H1 (cell line): ENCODE measurements around the gene ZPR1. TPM values are rescaled to one million over a fixed set of nuclear protein-coding genes. Genes with fewer than 3 reads are reported as not detected.
A peak's percentile ranks its signal among the peaks of the same experiment; 100 is the strongest.

Source experiments
- CTCF ChIA-PET: fragments of 300-600 bp; sonication (Branson Sonifier 250); formaldehyde crosslinking; loops from one replicate; lab custom pipeline; 2021; ENCODE audit not compliant: partially characterized antibody; lab: Charles Lee
- POLR2A ChIA-PET: fragments of 300-600 bp; sonication (Branson Sonifier 250); formaldehyde crosslinking; loops from one replicate; lab custom pipeline; 2021; ENCODE audit warnings: inconsistent platforms; ENCODE audit not compliant: partially characterized antibody; lab: Charles Lee
- DNase-seq, 2 experiments: peaks; one replicate each; pipeline versions ENCODE4 v3.0.0 to v3.0.0-alpha.2; 2010 to 2022; ENCODE audit warnings: low spot score in 2 of 2, low read depth in 1 of 2, mixed read lengths in 1 of 2
- FAIRE-seq: peaks from 2 replicates; lab custom pipeline; 2011; peaks lifted over from hg19 to GRCh38; lab: Jason Lieb, UNC
- H2AFZ ChIP-seq: 2 replicates; pipeline ENCODE4 v1.8.1; 2012; ENCODE audit warnings: low read length, inconsistent platforms
- H2AK5ac ChIP-seq: 2 replicates; pipeline ENCODE4 v1.6.1; 2013; ENCODE audit warnings: low read depth, low read length
- H2BK120ac ChIP-seq: replicated peaks from 2 replicates; pipeline ENCODE3; 2013; ENCODE audit warnings: low read depth, low read length, inconsistent platforms
- H2BK12ac ChIP-seq: 2 replicates; pipeline ENCODE4 v1.6.1; 2013; ENCODE audit warnings: low read depth, low read length
- H2BK15ac ChIP-seq: 2 replicates; pipeline ENCODE4 v1.6.1; 2013; ENCODE audit warnings: low read length
- H2BK20ac ChIP-seq: 2 replicates; pipeline ENCODE4 v1.6.1; 2013; ENCODE audit warnings: low read length
- H2BK5ac ChIP-seq: 2 replicates; pipeline ENCODE4 v1.6.1; 2013; ENCODE audit warnings: low read depth, low read length
- H3K14ac ChIP-seq: 2 replicates; pipeline ENCODE4 v1.6.1; 2013; ENCODE audit warnings: inconsistent platforms; ENCODE audit not compliant: insufficient read length
- H3K18ac ChIP-seq: 2 replicates; pipeline ENCODE4 v1.6.1; 2013; ENCODE audit warnings: low read length; ENCODE audit errors: extremely low read depth
- H3K23ac ChIP-seq: 2 replicates; pipeline ENCODE4 v1.6.1; 2013; ENCODE audit warnings: inconsistent platforms; ENCODE audit not compliant: insufficient read length
- H3K23me2 ChIP-seq: 2 replicates; pipeline ENCODE4 v1.6.1; 2013; ENCODE audit warnings: low read depth, low read length
- H3K27ac ChIP-seq: 2 replicates; pipeline ENCODE4 v1.6.1; 2011; ENCODE audit warnings: low read depth, low read length, inconsistent platforms
- H3K27me3 ChIP-seq, 4 experiments: replicated peaks in 1 of 4; 1 replicate in 1 of 4; 2 replicates in 3 of 4; pipeline versions ENCODE4 v1.6.1 to v1.8.1; 2011 to 2013; ENCODE audit warnings: low read length in 3 of 4, mild to moderate bottlenecking in 3 of 4, inconsistent platforms in 2 of 4, mixed read lengths in 2 of 4, moderate library complexity in 1 of 4; ENCODE audit not compliant: control insufficient read depth in 3 of 4, insufficient read depth in 3 of 4; ENCODE audit errors: extremely low read depth in 1 of 4
- H3K36me3 ChIP-seq, 4 experiments: 2 replicates each; pipeline versions ENCODE4 v1.6.1 to v1.8.1; 2011 to 2013; ENCODE audit warnings: mild to moderate bottlenecking in 4 of 4, low read length in 3 of 4, moderate library complexity in 2 of 4, control low read depth in 1 of 4, inconsistent platforms in 1 of 4; ENCODE audit not compliant: insufficient read depth in 4 of 4, control insufficient read depth in 2 of 4
- H3K4ac ChIP-seq: replicated peaks from 2 replicates; pipeline ENCODE3; 2013; ENCODE audit warnings: low read length, low read depth, mixed read lengths, inconsistent platforms; ENCODE audit not compliant: insufficient read length
- H3K4me1 ChIP-seq, 4 experiments: replicated peaks in 1 of 4; 1 replicate in 1 of 4; 2 replicates in 3 of 4; pipeline versions ENCODE4 v1.6.1 to v1.8.1; 2011 to 2013; ENCODE audit warnings: low read length in 3 of 4, inconsistent platforms in 2 of 4, mixed read lengths in 1 of 4; ENCODE audit not compliant: insufficient read depth in 4 of 4, control insufficient read depth in 3 of 4
- H3K4me2 ChIP-seq, 2 experiments: 2 replicates each; pipeline versions ENCODE4 v1.6.1 to v1.8.1; 2011 to 2013; ENCODE audit warnings: low read depth in 2 of 2, low read length in 2 of 2, control low read depth in 1 of 2, inconsistent platforms in 1 of 2, mild to moderate bottlenecking in 1 of 2; ENCODE audit not compliant: insufficient read depth in 1 of 2
- H3K4me3 ChIP-seq, 4 experiments: fragments of 200-600, 300-600 bp in 1 of 4; sonication (generic), shearing (Covaris generic), sonication (Bioruptor Twin) in 1 of 4; 2 replicates each; pipeline versions ENCODE4 v1.5.1 to v1.8.1; 2011 to 2016; ENCODE audit warnings: low read length in 4 of 4, low read depth in 3 of 4, control low read depth in 2 of 4, inconsistent platforms in 2 of 4, mild to moderate bottlenecking in 2 of 4, mixed read lengths in 1 of 4, moderate library complexity in 1 of 4; ENCODE audit not compliant: insufficient read depth in 2 of 4; ENCODE audit errors: extremely low read depth in 1 of 4
- H3K56ac ChIP-seq: replicated peaks from 2 replicates; pipeline ENCODE3; 2013; ENCODE audit warnings: low read depth, mild to moderate bottlenecking, mixed read lengths, low read length, inconsistent platforms; ENCODE audit not compliant: insufficient read length
- H3K79me1 ChIP-seq: 2 replicates; pipeline ENCODE4 v1.6.1; 2013; ENCODE audit warnings: low read depth, low read length, control low read depth
- H3K79me2 ChIP-seq, 2 experiments: 2 replicates each; pipeline versions ENCODE4 v1.6.1 to v1.8.1; 2012 to 2013; ENCODE audit warnings: low read length in 2 of 2, mild to moderate bottlenecking in 2 of 2, inconsistent platforms in 1 of 2; ENCODE audit not compliant: insufficient read depth in 2 of 2, control insufficient read depth in 1 of 2
- H3K9ac ChIP-seq, 4 experiments: replicated peaks in 1 of 4; 1 replicate in 1 of 4; 2 replicates in 3 of 4; pipeline versions ENCODE4 v1.6.1 to v1.8.1; 2011 to 2013; ENCODE audit warnings: low read depth in 3 of 4, low read length in 3 of 4, control low read depth in 2 of 4, mild to moderate bottlenecking in 2 of 4, moderate library complexity in 2 of 4, inconsistent platforms in 1 of 4; ENCODE audit errors: extremely low read depth in 1 of 4
- H3K9me3 ChIP-seq, 2 experiments: 2 replicates each; pipeline versions ENCODE4 v1.6.1 to v1.8.1; 2012 to 2013; ENCODE audit warnings: mild to moderate bottlenecking in 2 of 2, moderate library complexity in 2 of 2, control low read depth in 1 of 2, inconsistent platforms in 1 of 2, low read depth in 1 of 2, low read length in 1 of 2, mixed read lengths in 1 of 2; ENCODE audit not compliant: insufficient read depth in 2 of 2
- H4K20me1 ChIP-seq, 2 experiments: replicated peaks in 1 of 2; 2 replicates each; pipeline versions ENCODE3 to v1.8.1; 2011 to 2013; ENCODE audit warnings: inconsistent platforms in 2 of 2, low read length in 2 of 2, mild to moderate bottlenecking in 1 of 2; ENCODE audit not compliant: insufficient read depth in 2 of 2, control insufficient read depth in 1 of 2
- H4K5ac ChIP-seq: 2 replicates; pipeline ENCODE4 v1.6.1; 2013; ENCODE audit warnings: low read length, low read depth, mixed read lengths, inconsistent platforms; ENCODE audit not compliant: insufficient read length
- H4K8ac ChIP-seq: 2 replicates; pipeline ENCODE4 v1.8.0; 2013; ENCODE audit warnings: mild to moderate bottlenecking, moderate library complexity, low read length, inconsistent platforms; ENCODE audit not compliant: insufficient read depth; ENCODE audit errors: extremely low read depth
- H4K91ac ChIP-seq: replicated peaks from 2 replicates; pipeline ENCODE3; 2013; ENCODE audit warnings: low read length, mixed read lengths, inconsistent platforms; ENCODE audit not compliant: insufficient read length
- GTF2F1 ChIP-seq: IDR thresholded peaks from 2 replicates; pipeline ENCODE4 v1.6.1; 2012; ENCODE audit warnings: low read depth, low read length, improper control_type of control experiment, borderline replicate concordance
- JUN ChIP-seq: IDR thresholded peaks from 2 replicates; pipeline ENCODE4 v1.6.1; 2011; ENCODE audit warnings: low read depth, mild to moderate bottlenecking, improper control_type of control experiment, low read length
- KDM4A ChIP-seq: IDR thresholded peaks from one replicate; pipeline ENCODE4 v1.7.1; 2012; ENCODE audit warnings: low read depth, mild to moderate bottlenecking, moderate library complexity, low read length, inconsistent platforms; ENCODE audit not compliant: severe bottlenecking
- NANOG ChIP-seq: IDR thresholded peaks from 2 replicates; pipeline ENCODE4 v1.6.1; 2011; ENCODE audit warnings: low read length, low read depth, mild to moderate bottlenecking, inconsistent platforms; ENCODE audit not compliant: insufficient read depth, poor library complexity, severe bottlenecking
- WGBS, 2 experiments: shearing (Covaris generic) in 1 of 2; methylation state at CpG; one replicate each; pipeline versions ENCODE4 v1.1.6 to v1.1.7; 2013 to 2015; ENCODE audit warnings: low lambda C conversion rate in 2 of 2, mixed read lengths in 2 of 2, inconsistent platforms in 1 of 2, low coverage in 1 of 2, missing lambda C conversion rate in 1 of 2; ENCODE audit not compliant: insufficient replicate concordance in 2 of 2, insufficient coverage in 1 of 2, insufficient read length in 1 of 2; ENCODE audit errors: extremely low coverage in 1 of 2, missing lambda C conversion rate in 1 of 2; 5-methylcytosine and 5-hydroxymethylcytosine counted together
- polyA plus RNA-seq, 7 experiments: library from polyadenylated mRNA; depleted of rRNA in 3 of 7; stranded (reverse) in 5 of 7; unstranded in 2 of 7; fragments of >200 nt in 5 of 7; fragments of 200-250 nt in 2 of 7; gene quantifications; 1 replicate in 5 of 7; 2 replicates in 1 of 7; 4 replicates in 1 of 7; pipeline versions ENCODE4 v1.2.1 to v1.2.3, GENCODE V29; 2011 to 2013; ENCODE audit warnings: missing spikeins in 2 of 7, mixed read lengths in 2 of 7
- total RNA-seq: library from RNA; stranded (reverse); fragmentation: NEBNext Ultra II Directional; extraction: Animal tissue kit (Norgen Biotek cat#: 25700); gene quantifications from 2 replicates; pipeline ENCODE4 v1.2.1, GENCODE V29; 2021
- TF ChIP-seq, protein P1 (sequence below): IDR thresholded peaks from 2 replicates; pipeline ENCODE4 v1.6.1; 2011; ENCODE audit warnings: low read depth, mild to moderate bottlenecking, low read length; ENCODE audit not compliant: insufficient read depth

Gene ZPR1
- total and polyA plus RNA-seq, 2 of the 8 experiments (the other 6 are each of a cell fraction or from before 2014, with no cell fraction given), result 36.7 to 70.5 TPM

DNA sequence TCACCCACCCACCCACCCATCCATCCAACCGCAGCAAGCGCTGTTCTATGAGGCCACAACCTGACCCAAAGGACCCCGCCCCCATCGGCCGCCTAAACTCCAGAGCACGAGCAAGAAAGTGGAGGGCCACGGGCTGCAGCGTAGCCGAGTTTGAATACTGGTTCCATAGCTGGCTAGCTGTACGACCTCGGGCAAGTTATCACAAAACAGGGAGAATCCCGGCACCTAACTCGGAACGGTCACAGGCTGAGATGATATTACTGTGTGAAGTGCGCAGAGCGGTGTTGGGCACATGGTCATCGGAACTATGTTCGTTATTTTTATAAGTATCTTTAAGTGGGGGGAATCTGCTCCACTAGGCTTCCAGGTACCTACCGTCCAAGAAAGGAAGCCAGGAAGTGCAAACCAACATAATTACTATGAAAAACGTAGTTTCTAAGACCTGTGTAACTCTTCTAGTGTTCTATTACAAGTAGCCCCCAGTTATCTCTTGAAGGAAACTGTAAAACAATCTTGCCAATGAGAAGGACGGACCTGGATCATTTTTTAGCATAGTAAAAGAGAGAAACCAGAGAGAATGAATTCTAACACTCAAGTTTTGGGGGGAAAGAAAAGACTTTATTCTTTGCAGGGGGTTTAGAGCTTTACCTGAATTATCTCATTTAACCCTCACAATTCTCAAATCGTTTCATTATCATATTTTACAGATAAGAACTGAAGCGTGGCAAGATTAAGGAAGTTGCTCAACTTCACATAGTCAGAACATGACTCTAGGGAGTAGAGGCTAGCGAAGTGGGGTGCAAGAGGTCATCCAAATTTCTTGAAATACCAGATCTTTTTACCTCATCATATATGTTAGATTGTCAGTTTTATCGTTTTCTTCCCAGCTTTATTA is 14.4 kb downstream of the ZPR1 start:
- peaks cover 8% of the 10 kb centered on the region for H3K23me2 ChIP-seq
- peaks cover 0 to 5% (median 3%) of the 10 kb centered on the region in 4 experiments; a peak in 2 of 7 replicates for H3K4me1 ChIP-seq
- H3K4me2 ChIP-seq, result peak overlapping the region; percentile 97 to 99
- H3K56ac ChIP-seq, result peak overlapping the region; percentile 12
- peak overlapping the region; percentile 55; the same call in 1 of the 2 replicates for H3K18ac ChIP-seq
- no peak overlapping the region for H2AK5ac ChIP-seq
- H4K8ac ChIP-seq, result peak overlapping the region; percentile 94
- peak overlapping the region; percentile 59 for H2BK120ac ChIP-seq
- TF ChIP-seq JUN (no peak), GTF2F1 (no peak), KDM4A (peak; percentile 72), NANOG (no peak)
- TF ChIP-seq, protein P1, sequence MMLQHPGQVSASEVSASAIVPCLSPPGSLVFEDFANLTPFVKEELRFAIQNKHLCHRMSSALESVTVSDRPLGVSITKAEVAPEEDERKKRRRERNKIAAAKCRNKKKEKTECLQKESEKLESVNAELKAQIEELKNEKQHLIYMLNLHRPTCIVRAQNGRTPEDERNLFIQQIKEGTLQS, result no peak
- TF ChIP-seq, all 59 proteins: peak for 1
- CTCF ChIA-PET, result interaction anchor here (1.0 to 2.3 kb wide), 3 partner anchors 17 to 30 kb away, joined by 3 to 8 read pairs (median 3); no protein-coding TSS in a partner anchor
- Histone ChIP-seq H3K27ac (no peak overlapping the region), H3K23ac (no peak overlapping the region), H2BK12ac (no peak overlapping the region), H4K91ac (peak overlapping the region; percentile 1), H2BK15ac (no peak overlapping the region), H4K5ac (peak overlapping the region; percentile 91), H3K27me3 (no peaks in the 10 kb centered on the region), H4K20me1 (no peaks in the 10 kb centered on the region), H2BK20ac (0 out of 2 replicates have a peak overlapping the region, but pooled peaks have one; percentile 55), H3K9ac (peak overlapping the region in 3 of 4 experiments; percentile 66 to 90 (median 74); a peak in 6 of 7 replicates), H2AFZ (peak overlapping the region; percentile 99), H2BK5ac (peak overlapping the region; percentile 58; the same call in 1 of the 2 replicates), H3K4me3 (peak overlapping the region; percentile 67 to 96 (median 81)), H3K4ac (peak overlapping the region; percentile 6), H3K9me3 (no peaks in the 10 kb centered on the region), H3K79me2 (peaks cover 12 to 22% of the 10 kb centered on the region in 2 experiments), H3K14ac (peak overlapping the region; percentile 13), H3K36me3 (peaks cover 9 to 32% (median 20%) of the 10 kb centered on the region in 4 experiments), H3K79me1 (no peaks in the 10 kb centered on the region)
- WGBS, 2 experiments, result 11% methylated on average over 25 of the region's 25 CpGs; no CpG with 5 or more reads in 1 of the 2 experiments
- FAIRE-seq (no peak), DNase-seq (no peak)
- POLR2A ChIA-PET, result interaction anchor here (0.6 to 3.6 kb wide), 5 partner anchors 10 to 373 kb away, joined by 3 to 29 read pairs (median 4); partner anchors contain the start of genes APOA5, APOC3 and ZPR1
